ENCODE measurements around the gene EPB41L4A.

EPB41L4A gene

GRCh38 chr5:112196584-112196983 is 222.5 kb downstream of the EPB41L4A start:
- no peak for TF ChIP-seq CTCF (IDR thresholded peaks at IDR 0.05; ENCODE audit: insufficient read depth, low read depth, low read length, missing control alignments)
- no peak for DNase-seq (ENCODE audit: low read depth)

GRCh38 chr5:112195924-112196323 is 223.2 kb downstream of the EPB41L4A start:
- TF ChIP-seq CTCF (IDR thresholded peaks at IDR 0.05; ENCODE audit: insufficient read depth, low read depth, low read length, missing control alignments): no peak
- no peak overlapping the region for H3K4me3 ChIP-seq (ENCODE audit: low read length)
- DNase-seq (ENCODE audit: low read depth): no peak

More at GRCh38 chr5:112196584-112196983, 222.5 kb downstream of the EPB41L4A start:
- H3K4me3 ChIP-seq (ENCODE audit: low read length): no peak overlapping the region

GRCh38 chr5:112192866-112193265 is 226.2 kb downstream of the EPB41L4A start:
- H3K4me3 ChIP-seq (ENCODE audit: low read length): no peak overlapping the region
- TF ChIP-seq CTCF (IDR thresholded peaks at IDR 0.05; ENCODE audit: insufficient read depth, low read depth, low read length, missing control alignments): no peak
- DNase-seq (ENCODE audit: low read depth): no peak

GRCh38 chr5:112192072-112192471 is 227.0 kb downstream of the EPB41L4A start:
- no peak overlapping the region for H3K4me3 ChIP-seq (ENCODE audit: low read length)
- TF ChIP-seq CTCF (IDR thresholded peaks at IDR 0.05; ENCODE audit: insufficient read depth, low read depth, low read length, missing control alignments): no peak
- DNase-seq (ENCODE audit: low read depth): no peak

GRCh38 chr5:112189391-112189790 is 229.7 kb downstream of the EPB41L4A start:
- no peak overlapping the region for H3K4me3 ChIP-seq (ENCODE audit: low read length)
- DNase-seq (ENCODE audit: low read depth): no peak
- TF ChIP-seq CTCF (IDR thresholded peaks at IDR 0.05; ENCODE audit: insufficient read depth, low read depth, low read length, missing control alignments): no peak

GRCh38 chr5:112186401-112186990 is 232.6 kb downstream of the EPB41L4A start:
- peak; percentile 62 for TF ChIP-seq CTCF (IDR thresholded peaks at IDR 0.05; ENCODE audit: insufficient read depth, low read depth, low read length, missing control alignments)
- H3K4me3 ChIP-seq (ENCODE audit: low read length): no peak overlapping the region
- DNase-seq (ENCODE audit: low read depth): peak; percentile 71

- TF ChIP-seq CTCF (IDR thresholded peaks at IDR 0.05; ENCODE audit: insufficient read depth, low read depth, low read length, missing control alignments): no peak
- no peak overlapping the region for H3K4me3 ChIP-seq (ENCODE audit: low read length)
- DNase-seq (ENCODE audit: low read depth): no peak
Observed at GRCh38 chr5:112183874-112184273, 235.2 kb downstream of the EPB41L4A start.

Measured in epithelial cell of esophagus (primary cell).